IMR-90 (cell line): Measurements from ENCODE around the gene PKP4. TPM values are rescaled to one million over a fixed set of nuclear protein-coding genes. Genes with fewer than 3 reads are reported as not detected.

ENCODE experiments used
- ATAC-seq: fragments of 200-7000 bp; cut with Tn5 transposase; 2 replicates; pipeline ENCODE4 v1.9.1; 2020; ENCODE audit warnings: low read depth, mild to moderate bottlenecking, moderate library complexity
- BruUV-seq: library from RNA; stranded (reverse); fragments of 400-500 nt; replicated peaks from 2 replicates; lab custom pipeline; 2021; lab: Mats Ljungman, UMichigan
- CTCF ChIA-PET: fragments of 300-600 bp; formaldehyde crosslinking; extraction: SDS; loops from one replicate; lab custom pipeline; 2021; ENCODE audit warnings: antibody characterized with exemption; lab: Yijun Ruan, JAX
- POLR2A ChIA-PET: fragments of 300-600 bp; sonication (Branson Sonifier 250); formaldehyde crosslinking; loops from one replicate; lab custom pipeline; 2022; ENCODE audit warnings: antibody characterized with exemption; ENCODE audit not compliant: unreplicated experiment; lab: Charles Lee
- DNase-seq: peaks from one replicate; pipeline ENCODE4 v3.0.0; 2013
- H2AFZ ChIP-seq: replicated peaks from 2 replicates; pipeline ENCODE3; 2013; ENCODE audit warnings: low read length, mild to moderate bottlenecking; ENCODE audit not compliant: poor library complexity
- H2AK5ac ChIP-seq: 2 replicates; pipeline ENCODE4 v1.6.1; 2013; ENCODE audit warnings: low read depth, low read length, inconsistent platforms
- H2AK9ac ChIP-seq: replicated peaks from 2 replicates; pipeline ENCODE3; 2013; ENCODE audit warnings: mild to moderate bottlenecking, low read depth, low read length, moderate library complexity; ENCODE audit not compliant: poor library complexity
- H2BK120ac ChIP-seq: 2 replicates; pipeline ENCODE4 v1.6.1; 2013; ENCODE audit warnings: low read depth, low read length, inconsistent platforms
- H2BK15ac ChIP-seq: 3 replicates; pipeline ENCODE4 v1.6.1; 2013; ENCODE audit warnings: low read depth, low read length, inconsistent platforms
- H2BK20ac ChIP-seq: 2 replicates; pipeline ENCODE4 v1.6.1; 2013; ENCODE audit warnings: low read depth, mild to moderate bottlenecking, inconsistent platforms, low read length, moderate library complexity
- H2BK5ac ChIP-seq: 2 replicates; pipeline ENCODE4 v1.6.1; 2013; ENCODE audit warnings: mild to moderate bottlenecking, low read depth, low read length, inconsistent platforms; ENCODE audit not compliant: poor library complexity, severe bottlenecking
- H3K14ac ChIP-seq: replicated peaks from 2 replicates; pipeline ENCODE4 v1.6.1; 2013; ENCODE audit warnings: low read depth, low read length, inconsistent platforms
- H3K18ac ChIP-seq: 2 replicates; pipeline ENCODE4 v1.6.1; 2013; ENCODE audit warnings: low read depth, low read length, control low read depth
- H3K23ac ChIP-seq: 2 replicates; pipeline ENCODE4 v1.6.1; 2013; ENCODE audit warnings: low read depth, low read length, inconsistent platforms
- H3K27ac ChIP-seq: 2 replicates; pipeline ENCODE4 v1.5.1; 2013; ENCODE audit warnings: mild to moderate bottlenecking, control low read depth, low read length; ENCODE audit not compliant: insufficient read depth
- H3K27me3 ChIP-seq: 2 replicates; pipeline ENCODE4 v1.6.1; 2013; ENCODE audit warnings: low read length; ENCODE audit not compliant: control insufficient read depth, insufficient read depth
- H3K36me3 ChIP-seq: 2 replicates; pipeline ENCODE4 v1.6.1; 2013; ENCODE audit warnings: low read length, mixed read lengths; ENCODE audit not compliant: control insufficient read depth, insufficient read depth
- H3K4ac ChIP-seq: 2 replicates; pipeline ENCODE4 v1.6.1; 2013; ENCODE audit warnings: low read depth, low read length, inconsistent platforms
- H3K4me1 ChIP-seq: 2 replicates; pipeline ENCODE4 v1.6.1; 2013; ENCODE audit warnings: low read length, mixed read lengths; ENCODE audit not compliant: control insufficient read depth, insufficient read depth
- H3K4me2 ChIP-seq: 2 replicates; pipeline ENCODE4 v1.6.1; 2013; ENCODE audit warnings: low read depth, mild to moderate bottlenecking, control low read depth, low read length, moderate library complexity
- H3K4me3 ChIP-seq: 2 replicates; pipeline ENCODE4 v1.5.1; 2013; ENCODE audit warnings: low read depth, mild to moderate bottlenecking, control low read depth, low read length, moderate library complexity; ENCODE audit not compliant: insufficient read depth
- H3K56ac ChIP-seq: 2 replicates; pipeline ENCODE4 v1.6.1; 2013; ENCODE audit warnings: low read length, inconsistent platforms; ENCODE audit not compliant: insufficient read depth; ENCODE audit errors: extremely low read depth
- H3K79me1 ChIP-seq, 2 experiments: 2 replicates each; pipeline ENCODE4 v1.6.1; 2013; ENCODE audit warnings: low read length in 2 of 2, inconsistent platforms in 1 of 2, low read depth in 1 of 2
- H3K9ac ChIP-seq: 2 replicates; pipeline ENCODE4 v1.6.1; 2013; ENCODE audit warnings: low read depth, low read length, control low read depth
- H3K9me1 ChIP-seq: 2 replicates; pipeline ENCODE4 v1.6.1; 2013; ENCODE audit warnings: low read length, inconsistent platforms; ENCODE audit not compliant: insufficient read depth
- H3K9me3 ChIP-seq: 2 replicates; pipeline ENCODE4 v1.6.1; 2013; ENCODE audit warnings: low read length; ENCODE audit not compliant: control insufficient read depth, insufficient read depth
- H4K20me1 ChIP-seq: 2 replicates; pipeline ENCODE4 v1.6.1; 2013; ENCODE audit warnings: low read length, inconsistent platforms; ENCODE audit not compliant: insufficient read depth
- H4K5ac ChIP-seq: 2 replicates; pipeline ENCODE4 v1.6.1; 2013; ENCODE audit warnings: mild to moderate bottlenecking, low read depth, low read length, control low read depth
- H4K8ac ChIP-seq, 2 experiments: 2 replicates each; pipeline ENCODE4 v1.6.1; 2013; ENCODE audit warnings: low read depth in 2 of 2, low read length in 2 of 2, control low read depth in 1 of 2, inconsistent platforms in 1 of 2
- H4K91ac ChIP-seq: 2 replicates; pipeline ENCODE4 v1.6.1; 2013; ENCODE audit warnings: low read depth, low read length, inconsistent platforms; ENCODE audit not compliant: insufficient read depth
- BHLHE40 ChIP-seq: fragments of 150-350 bp; IDR thresholded peaks from 2 replicates; pipeline ENCODE4 v1.6.1; 2016; ENCODE audit warnings: mild to moderate bottlenecking, low read depth, low read length
- CEBPB ChIP-seq: IDR thresholded peaks from 2 replicates; pipeline ENCODE4 v1.6.1; 2012; ENCODE audit warnings: low read depth, low read length, improper control_type of control experiment
- CHD1 ChIP-seq: IDR thresholded peaks from 2 replicates; pipeline ENCODE4 v1.6.1; 2012; ENCODE audit warnings: low read depth, low read length, improper control_type of control experiment
- CTCF ChIP-seq: conservative IDR thresholded peaks from 2 replicates; pipeline ENCODE4 v1.5.1; 2012; ENCODE audit warnings: mild to moderate bottlenecking, low read depth, low read length, improper control_type of control experiment
- ELK1 ChIP-seq: fragments of 150-350 bp; IDR thresholded peaks from 2 replicates; pipeline ENCODE4 v1.6.1; 2016; ENCODE audit warnings: low read depth, mild to moderate bottlenecking, low read length, moderate library complexity, borderline replicate concordance
- FOS ChIP-seq: fragments of 150-350 bp; IDR thresholded peaks from 2 replicates; pipeline ENCODE4 v1.6.1; 2016; ENCODE audit warnings: low read depth, low read length
- MAFK ChIP-seq: IDR thresholded peaks from 2 replicates; pipeline ENCODE4 v1.6.1; 2012; ENCODE audit warnings: low read depth, low read length, improper control_type of control experiment
- MAZ ChIP-seq: IDR thresholded peaks from 2 replicates; pipeline ENCODE4 v1.6.1; 2012; ENCODE audit warnings: low read depth, mild to moderate bottlenecking, low read length, improper control_type of control experiment, moderate library complexity, borderline replicate concordance
- MXI1 ChIP-seq: IDR thresholded peaks from 2 replicates; pipeline ENCODE4 v1.6.1; 2012; ENCODE audit warnings: low read depth, mild to moderate bottlenecking, low read length, moderate library complexity, borderline replicate concordance
- NFE2L2 ChIP-seq: fragments of 150-350 bp; IDR thresholded peaks from 2 replicates; pipeline ENCODE4 v1.6.1; 2016; ENCODE audit warnings: low read depth, mild to moderate bottlenecking, low read length
- POLR2A ChIP-seq: IDR thresholded peaks from 2 replicates; pipeline ENCODE4 v1.6.1; 2012; ENCODE audit warnings: mild to moderate bottlenecking, low read depth, low read length
- RAD21 ChIP-seq: IDR thresholded peaks from 2 replicates; pipeline ENCODE4 v1.6.1; 2012; ENCODE audit warnings: low read length, improper control_type of control experiment
- RCOR1 ChIP-seq: IDR thresholded peaks from 2 replicates; pipeline ENCODE4 v1.6.1; 2012; ENCODE audit warnings: mild to moderate bottlenecking, low read length, improper control_type of control experiment; ENCODE audit not compliant: insufficient replicate concordance
- RFX5 ChIP-seq: IDR thresholded peaks from 2 replicates; pipeline ENCODE4 v1.8.0; 2012; ENCODE audit warnings: low read depth, mild to moderate bottlenecking, low read length, moderate library complexity
- SMC3 ChIP-seq: fragments of 150-350 bp; IDR thresholded peaks from 2 replicates; pipeline ENCODE4 v1.6.1; 2016; ENCODE audit warnings: low read depth, mild to moderate bottlenecking, antibody characterized with exemption, low read length, moderate library complexity
- USF2 ChIP-seq: fragments of 150-350 bp; IDR thresholded peaks from 2 replicates; pipeline ENCODE4 v1.6.1; 2017; ENCODE audit warnings: mild to moderate bottlenecking, antibody characterized with exemption, low read length, low read depth
- WGBS, 2 experiments: methylation state at CpG; one replicate each; pipeline versions ENCODE4 v1.1.5 to v1.1.7; 2013; ENCODE audit warnings: missing lambda C conversion rate in 2 of 2; ENCODE audit not compliant: insufficient read length in 1 of 2; ENCODE audit errors: extremely low coverage in 2 of 2; 5-methylcytosine and 5-hydroxymethylcytosine counted together
- dilution Hi-C: fragments of 300-500 bp; cut with HindIII; formaldehyde crosslinking; loops from one replicate; pipeline ENCODE4 v1.14.3; 2018; ENCODE audit warnings: low sequenced_read_pairs; ENCODE audit not compliant: unreplicated experiment
- in situ Hi-C: fragments of 300-500 bp; cut with MboI; formaldehyde crosslinking; loops from 3 replicates; pipeline ENCODE4 v1.14.3; 2019; ENCODE audit warnings: low sequenced_read_pairs, inconsistent platforms, mixed read lengths
- intact Hi-C: fragments of 100-400 bp; cut with micrococcal nuclease; formaldehyde crosslinking; loops from 2 replicates; pipeline ENCODE4 v1.10.0; 2022
- polyA plus RNA-seq, 3 experiments: library from polyadenylated mRNA; depleted of rRNA; stranded (reverse); fragments of >200 nt; gene quantifications; 2 replicates each; pipeline ENCODE4 v1.2.3, GENCODE V29; 2012; ENCODE audit warnings: low replicate concordance in 1 of 3
- total RNA-seq: library from RNA; depleted of rRNA; stranded (reverse); fragments of >200 nt; gene quantifications from 2 replicates; pipeline ENCODE4 v1.2.3, GENCODE V29; 2012

Gene PKP4
- total and polyA plus RNA-seq, 2 of the 4 experiments (the other 2 are of a cell fraction), result 20.1 to 37.8 TPM

- Histone ChIP-seq H4K91ac (no peak overlapping the region), H3K4ac (no peak overlapping the region), H3K27me3 (no peaks in the 10 kb centered on the region), H3K4me2 (no peak overlapping the region), H2AFZ (no peak overlapping the region), H3K4me1 (peaks cover 2% of the 10 kb centered on the region), H3K23ac (no peak overlapping the region), H3K14ac (no peak overlapping the region), H3K9me1 (peaks cover 10% of the 10 kb centered on the region; the same call in 1 of the 2 replicates), H3K9ac (no peak overlapping the region), H3K18ac (no peak overlapping the region), H2BK120ac (no peak overlapping the region), H4K5ac (no peak overlapping the region), H3K36me3 (0 out of 2 replicates have a peak, but pooled peaks cover 3% of the 10 kb centered on the region), H3K56ac (no peak overlapping the region), H3K9me3 (no peaks in the 10 kb centered on the region), H2BK5ac (no peak overlapping the region), H3K27ac (no peak overlapping the region), H2BK15ac (no peak overlapping the region), H4K8ac (no peak overlapping the region), H2AK9ac (no peak overlapping the region), H2AK5ac (no peak overlapping the region), H2BK20ac (no peak overlapping the region), H4K20me1 (no peaks in the 10 kb centered on the region), H3K79me1 (peaks cover 8 to 18% of the 10 kb centered on the region in 2 experiments; a peak in 2 of 4 replicates), H3K4me3 (no peak overlapping the region)
- POLR2A ChIA-PET, result no interaction called here
- dilution Hi-C loops (no loop called here), in situ Hi-C loops (no loop called here), intact Hi-C loops (no loop called here)
- no peak for ATAC-seq
- WGBS, 2 experiments, result no CpG with 5 or more reads among the region's 2 CpGs
- CTCF ChIA-PET, result no interaction called here
- no TSS peak for BruUV-seq
- no peak for DNase-seq
- TF ChIP-seq BHLHE40, result no peak
- no peak for TF ChIP-seq NFE2L2
- TF ChIP-seq POLR2A, result no peak
- TF ChIP-seq USF2, result no peak
- no peak for TF ChIP-seq ELK1
- TF ChIP-seq MAZ, result no peak
- TF ChIP-seq RCOR1, result no peak
- TF ChIP-seq CTCF, result no peak
- TF ChIP-seq RAD21, result no peak
- no peak for TF ChIP-seq SMC3
- no peak for TF ChIP-seq CHD1
- no peak for TF ChIP-seq RFX5
- TF ChIP-seq MAFK, result no peak
- no peak for TF ChIP-seq CEBPB
- no peak for TF ChIP-seq FOS
- no peak for TF ChIP-seq MXI1
These were observed 123.2 kb downstream of the PKP4 start for GRCh38 chr2:158579928-158580327.
